ENCODE measurements around the gene JADE1. TPM values are rescaled to one million over a fixed set of nuclear protein-coding genes. Genes with fewer than 3 reads are reported as not detected.

The JADE1 gene
- polyA plus RNA-seq, 1 of the 3 experiments (the other 2 are of a cell fraction) = 9.1 TPM

GRCh38 chr4:128837198-128837597, 27.7 kb downstream of the JADE1 start:
- H3F3A ChIP-seq (replicated peaks; ENCODE audit: insufficient read depth) = no peaks in the 10 kb centered on the region
- TF ChIP-seq CHD2 (IDR thresholded peaks at IDR 0.05; ENCODE audit: low read length, partially characterized antibody) (no peak), EP300 (IDR thresholded peaks at IDR 0.05; ENCODE audit: borderline replicate concordance in 1 of 2, low read depth in 1 of 2, low read length in 1 of 2) (no peak), ELF1 (IDR thresholded peaks at IDR 0.05) (no peak), MAX (IDR thresholded peaks at IDR 0.05; ENCODE audit: low read depth) (no peak), TAF1 (IDR thresholded peaks at IDR 0.05; ENCODE audit: borderline replicate concordance, low read depth, low read length) (no peak), GABPA (IDR thresholded peaks at IDR 0.05; ENCODE audit: low read depth) (no peak), FOXM1 (IDR thresholded peaks at IDR 0.05; ENCODE audit: low read depth) (no peak), ZBTB33 (IDR thresholded peaks at IDR 0.05; ENCODE audit: borderline replicate concordance, low read depth) (no peak), RXRA (IDR thresholded peaks at IDR 0.05; ENCODE audit: borderline replicate concordance, low read depth) (no peak), TEAD4 (IDR thresholded peaks at IDR 0.05; ENCODE audit: borderline replicate concordance, insufficient read depth) (no peak), NRF1 (IDR thresholded peaks at IDR 0.05; ENCODE audit: low read depth, low read length) (no peak), TCF12 (IDR thresholded peaks at IDR 0.05) (no peak), SMC3 (IDR thresholded peaks at IDR 0.05; ENCODE audit: low read depth, low read length) (no peak), RAD21 (IDR thresholded peaks at IDR 0.05; ENCODE audit: low read length) (no peak), GATA2 (CRISPR knock-in tag; IDR thresholded peaks at IDR 0.05) (no peak)
- H3K9ac ChIP-seq = no peak overlapping the region
- no peak overlapping the region for H3K4me3 ChIP-seq (ENCODE audit: low read depth in 2 of 2, low read length in 1 of 2)
- no peak overlapping the region for H2AFZ ChIP-seq (ENCODE audit: low read depth)
- WGBS (ENCODE audit: low lambda C conversion rate) = 79% methylated on average over 2 of the region's 2 CpGs
- peaks cover 96% of the 10 kb centered on the region for H3K79me2 ChIP-seq (ENCODE audit: insufficient read depth)
- no peaks in the 10 kb centered on the region for H3K9me2 ChIP-seq
- H3K36me3 ChIP-seq (replicated peaks in 1 of 2; ENCODE audit: control insufficient read depth in 1 of 2, insufficient read depth in 2 of 2, low read length in 1 of 2) = peaks cover 21 to 45% of the 10 kb centered on the region in 2 experiments
- H3K4me2 ChIP-seq = no peak overlapping the region
- H3K9me3 ChIP-seq = no peaks in the 10 kb centered on the region
- H3K27ac ChIP-seq (ENCODE audit: low read depth in 2 of 2, low read length in 1 of 2) = no peak overlapping the region
- H4K20me1 ChIP-seq (ENCODE audit: insufficient read depth) = peaks cover 4% of the 10 kb centered on the region; the same call in 1 of the 2 replicates
- ChIA-PET CTCF (interaction anchor here (0.6 to 1.1 kb wide), 4 partner anchors 10 to 284 kb away, joined by 3 to 4 read pairs (median 3); no protein-coding TSS in a partner anchor), POLR2A (no interaction called here)
- no peaks in the 10 kb centered on the region for H3K27me3 ChIP-seq (ENCODE audit: insufficient read depth)
- DNase-seq = no peak
- peaks cover 0 to 14% of the 10 kb centered on the region in 2 experiments; a peak in 3 of 4 replicates for H3K4me1 ChIP-seq (ENCODE audit: control insufficient read depth in 1 of 2, insufficient read depth in 2 of 2, low read depth in 1 of 2, low read length in 1 of 2)

- CTCF ChIA-PET = interaction anchor here (0.6 to 1.1 kb wide), 5 partner anchors 10 to 284 kb away, joined by 3 to 4 read pairs (median 3); no protein-coding TSS in a partner anchor
- TF ChIP-seq ELF1 (IDR thresholded peaks at IDR 0.05) (no peak), NRF1 (IDR thresholded peaks at IDR 0.05; ENCODE audit: low read depth, low read length) (no peak), EP300 (IDR thresholded peaks at IDR 0.05; ENCODE audit: borderline replicate concordance in 1 of 2, low read depth in 1 of 2, low read length in 1 of 2) (no peak), USF2 (IDR thresholded peaks at IDR 0.05; ENCODE audit: borderline replicate concordance, low read depth, low read length) (no peak), RCOR1 (IDR thresholded peaks at IDR 0.05; ENCODE audit: low read length) (no peak), FOSL2 (IDR thresholded peaks at IDR 0.05; ENCODE audit: borderline replicate concordance, low read depth) (no peak), EZH2phosphoT487 (IDR thresholded peaks at IDR 0.05; ENCODE audit: borderline replicate concordance, low read depth) (no peak), PBX3 (IDR thresholded peaks at IDR 0.05) (no peak), RAD21 (IDR thresholded peaks at IDR 0.05; ENCODE audit: low read length) (no peak), CHD2 (IDR thresholded peaks at IDR 0.05; ENCODE audit: low read length, partially characterized antibody) (no peak), YY1 (IDR thresholded peaks at IDR 0.05; ENCODE audit: low read depth) (no peak), IRF3 (IDR thresholded peaks at IDR 0.05; ENCODE audit: low read depth, low read length) (no peak), POLR2AphosphoS5 (IDR thresholded peaks at IDR 0.05; ENCODE audit: low read depth, low read length) (no peak)
These were observed 28.2 kb downstream of the JADE1 start for GRCh38 chr4:128837679-128838078.

More at GRCh38 chr4:128837679-128838078, 28.2 kb downstream of the JADE1 start:
- H2AFZ ChIP-seq (ENCODE audit: low read depth) = no peak overlapping the region
- no peak overlapping the region for H3K4me3 ChIP-seq (ENCODE audit: low read depth in 2 of 2, low read length in 1 of 2)
- H3K9me2 ChIP-seq = no peaks in the 10 kb centered on the region
- no peak for DNase-seq
- H3K27ac ChIP-seq (ENCODE audit: low read depth in 2 of 2, low read length in 1 of 2) = no peak overlapping the region
- 95% methylated on average over 3 of the region's 3 CpGs for WGBS (ENCODE audit: low lambda C conversion rate)
- no peaks in the 10 kb centered on the region for H3K9me3 ChIP-seq
- H3K79me2 ChIP-seq (ENCODE audit: insufficient read depth) = peaks cover 96% of the 10 kb centered on the region
- POLR2A ChIA-PET = no interaction called here
- H3K4me1 ChIP-seq (ENCODE audit: control insufficient read depth in 1 of 2, insufficient read depth in 2 of 2, low read depth in 1 of 2, low read length in 1 of 2) = peaks cover 0 to 14% of the 10 kb centered on the region in 2 experiments; a peak in 3 of 4 replicates
- H3K4me2 ChIP-seq = no peak overlapping the region
- no peaks in the 10 kb centered on the region for H3K27me3 ChIP-seq (ENCODE audit: insufficient read depth)
- no peaks in the 10 kb centered on the region for H3F3A ChIP-seq (replicated peaks; ENCODE audit: insufficient read depth)
- H4K20me1 ChIP-seq (ENCODE audit: insufficient read depth) = peaks cover 4% of the 10 kb centered on the region; the same call in 1 of the 2 replicates
- no peak overlapping the region for H3K9ac ChIP-seq
- peaks cover 16 to 42% of the 10 kb centered on the region in 2 experiments for H3K36me3 ChIP-seq (replicated peaks in 1 of 2; ENCODE audit: control insufficient read depth in 1 of 2, insufficient read depth in 2 of 2, low read length in 1 of 2)

All from SK-N-SH (cell line).